Smooth muscle cell (in vitro differentiated cells): ENCODE measurements around the gene MBL2. TPM values are rescaled to one million over a fixed set of nuclear protein-coding genes. Genes with fewer than 3 reads are reported as not detected.

Experiments
- DNase-seq: peaks from one replicate; lab custom pipeline; 2025; ENCODE audit not compliant: unreplicated experiment; lab: John Stamatoyannopoulos, UW
- H2AFZ ChIP-seq: fragments of 200-600 bp; sonication (generic); 2 replicates; pipeline ENCODE4 v1.6.0; 2016; ENCODE audit warnings: antibody characterized with exemption, low read depth, mild to moderate bottlenecking
- H3F3A ChIP-seq: fragments of 200-600 bp; sonication (generic); 2 replicates; pipeline ENCODE4 v1.6.0; 2017; ENCODE audit warnings: antibody characterized with exemption, low read depth
- H3K27ac ChIP-seq: fragments of 200-600 bp; sonication (generic); 2 replicates; pipeline ENCODE4 v1.5.1; 2016; ENCODE audit warnings: low read depth, mild to moderate bottlenecking
- H3K27me3 ChIP-seq: fragments of 200-600 bp; sonication (generic); 2 replicates; pipeline ENCODE4 v1.6.1; 2016; ENCODE audit warnings: low read depth, mild to moderate bottlenecking
- H3K36me3 ChIP-seq: fragments of 200-600 bp; sonication (generic); 2 replicates; pipeline ENCODE4 v1.5.1; 2016; ENCODE audit warnings: low read depth
- H3K4me1 ChIP-seq: fragments of 200-600 bp; sonication (generic); 2 replicates; pipeline ENCODE4 v1.5.1; 2016; ENCODE audit warnings: low read depth
- H3K4me2 ChIP-seq: fragments of 200-600 bp; sonication (generic); 2 replicates; pipeline ENCODE4 v1.6.0; 2016; ENCODE audit warnings: mild to moderate bottlenecking
- H3K4me3 ChIP-seq: fragments of 200-600 bp; sonication (generic); 2 replicates; pipeline ENCODE4 v1.5.1; 2016; ENCODE audit warnings: mild to moderate bottlenecking
- H3K79me2 ChIP-seq: fragments of 200-600 bp; sonication (generic); 2 replicates; pipeline ENCODE4 v1.6.0; 2016; ENCODE audit warnings: low read depth, mild to moderate bottlenecking
- H3K9ac ChIP-seq: fragments of 200-600 bp; sonication (generic); 2 replicates; pipeline ENCODE4 v1.6.0; 2016; ENCODE audit warnings: low read depth
- H3K9me3 ChIP-seq: fragments of 200-600 bp; sonication (generic); replicated peaks from 2 replicates; pipeline ENCODE4 v1.5.1; 2016; ENCODE audit warnings: low read depth
- H4K20me1 ChIP-seq: fragments of 200-600 bp; sonication (generic); 2 replicates; pipeline ENCODE4 v1.6.0; 2016; ENCODE audit warnings: low read depth
- CTCF ChIP-seq: fragments of 200-600 bp; sonication (generic); IDR thresholded peaks from 2 replicates; pipeline ENCODE4 v1.5.1; 2017; ENCODE audit warnings: borderline replicate concordance, mild to moderate bottlenecking, antibody characterized with exemption; ENCODE audit not compliant: insufficient read depth, poor library complexity, severe bottlenecking
- WGBS: methylation state at CpG from one replicate; pipeline ENCODE4 v1.1.7; 2016; ENCODE audit warnings: low lambda C conversion rate; 5-methylcytosine and 5-hydroxymethylcytosine counted together
- polyA plus RNA-seq: library from polyadenylated mRNA; unstranded; fragments of >200 nt; fragmentation: Nextera tagmentation; extraction: Ambion mirVana; gene quantifications from 2 replicates; pipeline ENCODE4 v1.2.1, GENCODE V29; 2016
- total RNA-seq: library from RNA; depleted of rRNA; stranded (reverse); fragments of >200 nt; gene quantifications from 2 replicates; pipeline ENCODE4 v1.2.3, GENCODE V29; 2014

The MBL2 gene
- total and polyA plus RNA-seq, 2 experiments from 2014 or later, result 0.04 TPM; not detected in 1

GRCh38 chr10:52746169-52746568 is 26.4 kb downstream of the MBL2 start:
- no peak overlapping the region for H3K4me3 ChIP-seq
- no peaks in the 10 kb centered on the region for H4K20me1 ChIP-seq
- H3K36me3 ChIP-seq, result no peaks in the 10 kb centered on the region
- H3K79me2 ChIP-seq, result no peaks in the 10 kb centered on the region
- no peaks in the 10 kb centered on the region for H3F3A ChIP-seq
- TF ChIP-seq CTCF, result no peak
- no peak overlapping the region for H3K9ac ChIP-seq
- WGBS, result 94% methylated on average over 5 of the region's 5 CpGs
- H3K27me3 ChIP-seq, result no peaks in the 10 kb centered on the region
- H3K27ac ChIP-seq, result no peak overlapping the region
- no peak overlapping the region for H3K4me2 ChIP-seq
- no peaks in the 10 kb centered on the region for H3K9me3 ChIP-seq
- no peak for DNase-seq
- H3K4me1 ChIP-seq, result no peaks in the 10 kb centered on the region
- H2AFZ ChIP-seq, result no peak overlapping the region

- 76% methylated on average over 8 of the region's 8 CpGs for WGBS
- no peak for TF ChIP-seq CTCF
- H3K4me3 ChIP-seq, result no peak overlapping the region
- H3K4me2 ChIP-seq, result no peak overlapping the region
- H3K27ac ChIP-seq, result no peak overlapping the region
- H3K9ac ChIP-seq, result no peak overlapping the region
- H3K27me3 ChIP-seq, result no peaks in the 10 kb centered on the region
- H3K79me2 ChIP-seq, result no peaks in the 10 kb centered on the region
- no peaks in the 10 kb centered on the region for H4K20me1 ChIP-seq
- H3K4me1 ChIP-seq, result no peaks in the 10 kb centered on the region
- H2AFZ ChIP-seq, result no peak overlapping the region
- no peaks in the 10 kb centered on the region for H3K36me3 ChIP-seq
- DNase-seq, result no peak
- no peaks in the 10 kb centered on the region for H3K9me3 ChIP-seq
- H3F3A ChIP-seq, result no peaks in the 10 kb centered on the region
Measured at GRCh38 chr10:52744057-52744805, 28.4 kb downstream of the MBL2 start.

GRCh38 chr10:52742731-52743130 is 29.9 kb downstream of the MBL2 start:
- H3K36me3 ChIP-seq, result no peaks in the 10 kb centered on the region
- H3K4me1 ChIP-seq, result no peaks in the 10 kb centered on the region
- no peaks in the 10 kb centered on the region for H4K20me1 ChIP-seq
- H3K27ac ChIP-seq, result no peak overlapping the region
- no peak for DNase-seq
- H3F3A ChIP-seq, result no peaks in the 10 kb centered on the region
- WGBS, result 29% methylated on average over 3 of the region's 3 CpGs
- H2AFZ ChIP-seq, result no peak overlapping the region
- no peak overlapping the region for H3K9ac ChIP-seq
- H3K9me3 ChIP-seq, result no peaks in the 10 kb centered on the region
- TF ChIP-seq CTCF, result no peak
- H3K79me2 ChIP-seq, result no peaks in the 10 kb centered on the region
- H3K27me3 ChIP-seq, result no peaks in the 10 kb centered on the region
- no peak overlapping the region for H3K4me2 ChIP-seq
- no peak overlapping the region for H3K4me3 ChIP-seq

GRCh38 chr10:52741851-52742250 is 30.7 kb downstream of the MBL2 start:
- Histone ChIP-seq H4K20me1 (no peaks in the 10 kb centered on the region), H3K4me3 (no peak overlapping the region), H3K9me3 (no peaks in the 10 kb centered on the region), H3K4me1 (no peaks in the 10 kb centered on the region), H3K4me2 (no peak overlapping the region), H3K36me3 (no peaks in the 10 kb centered on the region), H3K27me3 (no peaks in the 10 kb centered on the region), H3F3A (no peaks in the 10 kb centered on the region), H3K9ac (no peak overlapping the region), H3K79me2 (no peaks in the 10 kb centered on the region), H3K27ac (no peak overlapping the region), H2AFZ (no peak overlapping the region)
- no peak for TF ChIP-seq CTCF
- DNase-seq, result no peak
- WGBS, result 95% methylated on average over 2 of the region's 2 CpGs
